NCI-H460 (cell line): ENCODE data around the gene KLK12. TPM values are rescaled to one million over a fixed set of nuclear protein-coding genes. Genes with fewer than 3 reads are reported as not detected.

Source experiments
- DNase-seq: peaks from one replicate; pipeline ENCODE4 v3.0.0-alpha.2; 2016; ENCODE audit warnings: low read depth; ENCODE audit errors: extremely low read depth
- polyA plus RNA-seq: library from polyadenylated mRNA; depleted of rRNA; stranded (reverse); fragments of >200 nt; gene quantifications from 2 replicates; pipeline ENCODE4 v1.2.3, GENCODE V29; 2014; cell fraction: nucleus; rRNA removed
- total RNA-seq: library from RNA; depleted of rRNA; stranded (reverse); fragments of >200 nt; shearing (Covaris generic); gene quantifications from 2 replicates; pipeline ENCODE4 v1.2.3, GENCODE V29; 2014; rRNA removed

Gene KLK12
- total RNA-seq: not detected in 2 replicates
- polyA plus RNA-seq: not detected in 2 replicates

GRCh38 chr19:51034704-51035103 is at the start of gene KLK12:
TSS of gene KLK12 (minus strand) at chr19:51035002. CDS start at chr19:51034621, 381 bp downstream.
- DNase-seq: no peak

GRCh38 chr19:51084505-51084904 is 49.7 kb upstream of the KLK12 start:
- DNase-seq: no peak

GRCh38 chr19:51083783-51084182 is 49.0 kb upstream of the KLK12 start:
- DNase-seq: no peak

GRCh38 chr19:51083181-51083580 is 48.4 kb upstream of the KLK12 start:
- DNase-seq: no peak

GRCh38 chr19:51082611-51083010 is 47.8 kb upstream of the KLK12 start, which contains the start of gene KLK14:
TSS of gene KLK14 (minus strand) at chr19:51082887. CDS start at chr19:51082614, 273 bp downstream.
- no peak for DNase-seq

- no peak for DNase-seq
These were observed 46.7 kb upstream of the KLK12 start for GRCh38 chr19:51081476-51081875.

- no peak for DNase-seq
These were observed 44.8 kb upstream of the KLK12 start for GRCh38 chr19:51079481-51080110.

GRCh38 chr19:51078731-51079130 is 43.9 kb upstream of the KLK12 start:
- DNase-seq: no peak

- no peak for DNase-seq
These were observed 43.3 kb upstream of the KLK12 start for GRCh38 chr19:51078104-51078503.

- DNase-seq: no peak
These were observed 41.9 kb upstream of the KLK12 start for GRCh38 chr19:51076631-51077213.

GRCh38 chr19:51075998-51076397 is 41.2 kb upstream of the KLK12 start:
- no peak for DNase-seq

GRCh38 chr19:51071095-51071405 is 36.2 kb upstream of the KLK12 start:
- no peak for DNase-seq

GRCh38 chr19:51070334-51071094 is 35.7 kb upstream of the KLK12 start:
- no peak for DNase-seq

- no peak for DNase-seq
These were observed 31.8 kb upstream of the KLK12 start for GRCh38 chr19:51066393-51067186.

GRCh38 chr19:51065221-51065960 is 30.6 kb upstream of the KLK12 start:
- no peak for DNase-seq

- no peak for DNase-seq
These were observed 29.9 kb upstream of the KLK12 start, which contains the start of gene KLK13 for GRCh38 chr19:51064534-51065220. TSS of gene KLK13 (minus strand) at chr19:51065092. CDS start at chr19:51065067, 25 bp downstream.

GRCh38 chr19:51063664-51064063 is 28.9 kb upstream of the KLK12 start:
- DNase-seq: no peak

GRCh38 chr19:51060973-51061372 is 26.2 kb upstream of the KLK12 start:
- no peak for DNase-seq

GRCh38 chr19:51060336-51060735 is 25.5 kb upstream of the KLK12 start:
- no peak for DNase-seq

GRCh38 chr19:51059715-51060114 is 24.9 kb upstream of the KLK12 start:
- DNase-seq: no peak
